HepG2 (cell line): ENCODE measurements around the gene HTRA3. TPM values are rescaled to one million over a fixed set of nuclear protein-coding genes. Genes with fewer than 3 reads are reported as not detected.

ENCODE experiments used
- ATAC-seq: fragments of 200-7000 bp; cut with Tn5 transposase; 3 replicates; pipeline ENCODE4 v1.9.1; 2020; ENCODE audit warnings: mild to moderate bottlenecking, moderate library complexity
- BruUV-seq: library from RNA; stranded (reverse); fragments of 400-500 nt; replicated peaks from 2 replicates; lab custom pipeline; 2021; lab: Mats Ljungman, UMichigan
- CTCF ChIA-PET: fragments of 300-600 bp; formaldehyde crosslinking; extraction: SDS; loops from one replicate; lab custom pipeline; 2021; ENCODE audit warnings: low total read pairs, inconsistent platforms, low intra/inter-chr PET ratio; lab: Yijun Ruan, JAX
- POLR2A ChIA-PET: fragments of 350-600 bp; sonication (Branson Sonifier 250); formaldehyde crosslinking; loops from one replicate; lab custom pipeline; 2020; ENCODE audit warnings: antibody characterized with exemption, inconsistent platforms; lab: Yijun Ruan, JAX
- DNase-seq: peaks from one replicate; pipeline ENCODE4 v3.0.0-alpha.2; 2015; ENCODE audit warnings: low spot score
- FAIRE-seq: peaks from 3 replicates; lab custom pipeline; 2011; peaks lifted over from hg19 to GRCh38; lab: Jason Lieb, UNC
- H2AFZ ChIP-seq: one replicate; pipeline ENCODE4 v1.6.1; 2011; ENCODE audit warnings: low read length, inconsistent platforms
- H3K27ac ChIP-seq: fragments of 300-600 bp; 3 replicates; pipeline ENCODE4 v1.8.0; 2011; ENCODE audit warnings: mixed run types, mild to moderate bottlenecking, mixed read lengths, low read length, inconsistent platforms; ENCODE audit not compliant: insufficient read depth; ENCODE audit errors: extremely low read length
- H3K27me3 ChIP-seq, 2 experiments: fragments of 200-600 bp in 1 of 2; 2 replicates in 1 of 2; 3 replicates in 1 of 2; pipeline versions ENCODE4 v1.6.0 to v1.8.0; 2011; ENCODE audit warnings: low read length in 2 of 2, mild to moderate bottlenecking in 2 of 2, moderate library complexity in 2 of 2, inconsistent platforms in 1 of 2; ENCODE audit not compliant: insufficient read depth in 2 of 2, control insufficient read depth in 1 of 2
- H3K36me3 ChIP-seq, 2 experiments: fragments of 200-600 bp in 1 of 2; replicated peaks in 1 of 2; 2 replicates in 1 of 2; 3 replicates in 1 of 2; pipeline versions ENCODE4 v1.5.1 to v1.8.0; 2011; ENCODE audit warnings: low read length in 2 of 2, inconsistent platforms in 1 of 2; ENCODE audit not compliant: insufficient read depth in 2 of 2, control insufficient read depth in 1 of 2
- H3K4me1 ChIP-seq: 2 replicates; pipeline ENCODE4 v1.5.1; 2012; ENCODE audit warnings: low read length, inconsistent platforms; ENCODE audit not compliant: insufficient read depth
- H3K4me2 ChIP-seq: 2 replicates; pipeline ENCODE4 v1.6.0; 2011; ENCODE audit warnings: low read depth, low read length, inconsistent platforms
- H3K4me3 ChIP-seq, 3 experiments: fragments of 200-600 bp in 1 of 3; sonication (generic), shearing (Covaris generic) in 1 of 3; replicated peaks in 1 of 3; 2 replicates each; pipeline ENCODE4 v1.5.1; 2011 to 2016; ENCODE audit warnings: low read length in 3 of 3, inconsistent platforms in 2 of 3, low read depth in 2 of 3, mild to moderate bottlenecking in 2 of 3, control low read depth in 1 of 3, mixed read lengths in 1 of 3; ENCODE audit not compliant: insufficient read depth in 1 of 3
- H3K79me2 ChIP-seq: one replicate; pipeline ENCODE4 v1.6.1; 2011; ENCODE audit warnings: low read length, inconsistent platforms; ENCODE audit not compliant: insufficient read depth
- H3K9ac ChIP-seq: 2 replicates; pipeline ENCODE4 v1.6.0; 2011; ENCODE audit warnings: mild to moderate bottlenecking, low read depth, low read length, inconsistent platforms; ENCODE audit not compliant: insufficient read depth
- H3K9me3 ChIP-seq: 2 replicates; pipeline ENCODE4 v1.5.1; 2012; ENCODE audit warnings: mild to moderate bottlenecking, low read length
- H4K20me1 ChIP-seq: 2 replicates; pipeline ENCODE4 v1.6.0; 2011; ENCODE audit warnings: inconsistent platforms, mild to moderate bottlenecking, low read length, moderate library complexity; ENCODE audit not compliant: insufficient read depth
- ATF3 ChIP-seq: sonication (generic); formaldehyde crosslinking; IDR thresholded peaks from 2 replicates; pipeline ENCODE4 v1.4.0; 2020; ENCODE audit warnings: missing genetic modification reagents
- CAMTA2 ChIP-seq: sonication (generic); formaldehyde crosslinking; IDR thresholded peaks from 2 replicates; pipeline ENCODE4 v1.4.0; 2020; ENCODE audit warnings: mild to moderate bottlenecking, missing genetic modification reagents, borderline replicate concordance
- CENPX ChIP-seq: sonication (generic); formaldehyde crosslinking; IDR thresholded peaks from 2 replicates; pipeline ENCODE4 v1.9.0; 2021; ENCODE audit warnings: mild to moderate bottlenecking, missing genetic modification reagents, moderate library complexity
- CHCHD3 ChIP-seq: sonication (generic); formaldehyde crosslinking; IDR thresholded peaks from 2 replicates; pipeline ENCODE4 v1.8.0; 2022; ENCODE audit warnings: mild to moderate bottlenecking, missing genetic modification reagents, moderate library complexity
- DNMT1 ChIP-seq: sonication (generic); formaldehyde crosslinking; IDR thresholded peaks from 2 replicates; pipeline ENCODE4 v1.5.1; 2020; ENCODE audit warnings: mild to moderate bottlenecking, missing genetic modification reagents
- KMT2A ChIP-seq: sonication (generic); formaldehyde crosslinking; IDR thresholded peaks from 2 replicates; pipeline ENCODE4 v1.4.0; 2020; ENCODE audit warnings: missing genetic modification reagents
- NAIF1 ChIP-seq: sonication (generic); formaldehyde crosslinking; IDR thresholded peaks from 2 replicates; pipeline ENCODE4 v1.5.0; 2020; ENCODE audit warnings: mild to moderate bottlenecking, missing genetic modification reagents, borderline replicate concordance
- PBX3 ChIP-seq: sonication (generic); formaldehyde crosslinking; IDR thresholded peaks from 2 replicates; pipeline ENCODE4 v1.8.1; 2023; ENCODE audit warnings: missing genetic modification reagents, inconsistent platforms, borderline replicate concordance
- RNF2 ChIP-seq: fragments of 450-650 bp; conservative IDR thresholded peaks from 2 replicates; pipeline ENCODE4 v1.6.1; 2016; ENCODE audit warnings: low read depth
- SP1 ChIP-seq, 2 experiments: fragments of 450-650 bp in 1 of 2; sonication (generic) in 1 of 2; formaldehyde crosslinking in 1 of 2; IDR thresholded peaks; 2 replicates each; pipeline versions ENCODE4 v1.4.0 to v1.6.1; 2016 to 2020; ENCODE audit warnings: missing genetic modification reagents in 1 of 2
- ZNF275 ChIP-seq: sonication (generic); formaldehyde crosslinking; IDR thresholded peaks from 2 replicates; pipeline ENCODE4 v1.8.0; 2022; ENCODE audit warnings: missing genetic modification reagents, mild to moderate bottlenecking, inconsistent platforms, borderline replicate concordance
- ZNF589 ChIP-seq: sonication (generic); formaldehyde crosslinking; conservative IDR thresholded peaks from 2 replicates; pipeline ENCODE4 v1.8.0; 2022; ENCODE audit warnings: mild to moderate bottlenecking, moderate library complexity, missing genetic modification reagents
- ZNF639 ChIP-seq: conservative IDR thresholded peaks from 2 replicates; pipeline ENCODE4 v1.6.1; 2018; ENCODE audit warnings: missing genetic modification reagents
- ZSCAN29 ChIP-seq: sonication (generic); formaldehyde crosslinking; conservative IDR thresholded peaks from 2 replicates; pipeline ENCODE4 v1.4.0; 2020; ENCODE audit warnings: mild to moderate bottlenecking, missing genetic modification reagents
- WGBS: methylation state at CpG from one replicate; pipeline ENCODE4 v1.1.6; 2017; ENCODE audit warnings: low lambda C conversion rate; 5-methylcytosine and 5-hydroxymethylcytosine counted together
- in situ Hi-C: cut with HindIII; loops from 2 replicates; pipeline ENCODE4 v1.10.0; 2017; ENCODE audit warnings: low pct_unique_long_range_greater_than_20kb; ENCODE audit not compliant: extremely low pct_ligation_motif_present
- intact Hi-C: fragments of 100-400 bp; cut with micrococcal nuclease; formaldehyde crosslinking; loops from one replicate; pipeline ENCODE4 v1.10.0; 2022; ENCODE audit not compliant: unreplicated experiment
- polyA plus RNA-seq, 8 experiments: library from polyadenylated mRNA; depleted of rRNA in 3 of 8; stranded (reverse) in 7 of 8; unstranded in 1 of 8; fragments of >200 nt; fragmentation: Illumina TruSeq in 4 of 8; extraction: Trizol in 4 of 8; gene quantifications; 2 replicates each; pipeline versions ENCODE4 v1.2.1 to v1.2.3, GENCODE V29; 2011 to 2016; ENCODE audit warnings: low read depth in 4 of 8, missing spikeins in 1 of 8, mixed read lengths in 1 of 8; ENCODE audit not compliant: insufficient read depth in 1 of 8
- total RNA-seq, 5 experiments: library from RNA; depleted of rRNA; stranded (reverse); fragments of >200 nt; fragmentation: Illumina TruSeq; extraction: Trizol; gene quantifications; 2 replicates each; pipeline ENCODE4 v1.2.3, GENCODE V29; 2016; ENCODE audit warnings: low read depth in 1 of 5

HTRA3 gene
- total and polyA plus RNA-seq, 2 of the 13 experiments (the other 11 are each of a cell fraction or from before 2014, with no cell fraction given): 0.17 TPM; not detected in 1

- ChIA-PET CTCF (no interaction called here), POLR2A (no interaction called here)
- DNase-seq (no peak), ATAC-seq (no peak), FAIRE-seq (no peak)
- intact Hi-C loops (no loop called here), in situ Hi-C loops (no loop called here)
- Histone ChIP-seq H3K79me2 (no peaks in the 10 kb centered on the region), H3K4me2 (no peak overlapping the region), H3K9me3 (no peaks in the 10 kb centered on the region), H4K20me1 (no peaks in the 10 kb centered on the region), H3K4me3 (no peak overlapping the region), H3K27me3 (peaks cover 14 to 74% of the 10 kb centered on the region in 2 experiments), H3K4me1 (no peaks in the 10 kb centered on the region), H3K36me3 (no peaks in the 10 kb centered on the region), H3K27ac (no peak overlapping the region), H3K9ac (no peak overlapping the region), H2AFZ (no peak overlapping the region)
- BruUV-seq: no TSS peak
- WGBS: 51% methylated on average over 5 of the region's 6 CpGs
- no peak for TF ChIP-seq DNMT1 (CRISPR knock-in tag)
- no peak for TF ChIP-seq CAMTA2
- TF ChIP-seq NAIF1 (CRISPR knock-in tag): no peak
- no peak for TF ChIP-seq ZNF639 (CRISPR knock-in tag)
- no peak for TF ChIP-seq ZNF275 (CRISPR knock-in tag)
- TF ChIP-seq CENPX (CRISPR knock-in tag): no peak
- TF ChIP-seq ZNF589 (CRISPR knock-in tag): no peak
- no peak for TF ChIP-seq RNF2
- no peak for TF ChIP-seq SP1 (IDR thresholded peaks at IDR 0.05)
- TF ChIP-seq SP1 (CRISPR knock-in tag; IDR thresholded peaks at IDR 0.05): no peak
- TF ChIP-seq KMT2A (CRISPR knock-in tag): no peak
- no peak for TF ChIP-seq ATF3 (CRISPR knock-in tag)
- TF ChIP-seq CHCHD3: no peak
- TF ChIP-seq ZSCAN29: no peak
- no peak for TF ChIP-seq PBX3 (CRISPR knock-in tag)
Measured at GRCh38 chr4:8278009-8278395, 8.4 kb downstream of the HTRA3 start.
